Naive thymus-derived CD4-positive, alpha-beta T cell (primary cell): Measurements from ENCODE around the gene FCRL4. TPM values are rescaled to one million over a fixed set of nuclear protein-coding genes. Genes with fewer than 3 reads are reported as not detected.
A peak's percentile ranks its signal among the peaks of the same experiment; 100 is the strongest.

Experiments
- ATAC-seq: fragments of 150-1000 bp; cut with Tn5 transposase; 2 replicates; pipeline ENCODE4 v1.10.0; 2021; ENCODE audit warnings: mild to moderate bottlenecking, moderate library complexity
- CTCF ChIA-PET: fragments of 350-600 bp; sonication (Branson Sonifier 250); formaldehyde crosslinking; loops from one replicate; lab custom pipeline; 2021; ENCODE audit warnings: antibody characterized with exemption; lab: Charles Lee
- POLR2A ChIA-PET: fragments of 350-600 bp; sonication (Branson Sonifier 250); formaldehyde crosslinking; loops from one replicate; lab custom pipeline; 2021; ENCODE audit warnings: antibody characterized with exemption, inconsistent platforms; lab: Charles Lee
- DNase-seq, 9 donors: peaks; one replicate each; pipeline versions ENCODE4 v3.0.0 to v3.0.0-alpha.2; 2020 to 2022; ENCODE audit warnings: mixed read lengths in 1 of 9
- H3K27ac ChIP-seq: one replicate; pipeline ENCODE4 v1.7.0; 2013; ENCODE audit warnings: mild to moderate bottlenecking, low read depth, low read length, moderate library complexity
- H3K27me3 ChIP-seq, 2 donors: one replicate each; pipeline ENCODE4 v1.7.0; 2013; ENCODE audit warnings: low read length in 2 of 2, mild to moderate bottlenecking in 2 of 2, moderate library complexity in 2 of 2; ENCODE audit not compliant: control insufficient read depth in 2 of 2, insufficient read depth in 2 of 2
- H3K36me3 ChIP-seq, 3 experiments: 1 replicate in 2 of 3; 2 replicates in 1 of 3; pipeline ENCODE4 v1.7.0; 2013; ENCODE audit warnings: low read length in 3 of 3, mild to moderate bottlenecking in 3 of 3, moderate library complexity in 1 of 3; ENCODE audit not compliant: insufficient read depth in 3 of 3, control insufficient read depth in 2 of 3
- H3K4me1 ChIP-seq, 2 donors: one replicate each; pipeline ENCODE4 v1.7.0; 2013; ENCODE audit warnings: low read length in 2 of 2, mild to moderate bottlenecking in 2 of 2, moderate library complexity in 1 of 2; ENCODE audit not compliant: control insufficient read depth in 2 of 2, insufficient read depth in 2 of 2
- H3K4me3 ChIP-seq: 2 replicates; pipeline ENCODE4 v1.7.0; 2013; ENCODE audit warnings: mild to moderate bottlenecking, low read length
- H3K9me3 ChIP-seq, 3 experiments: 1 replicate in 2 of 3; 2 replicates in 1 of 3; pipeline ENCODE4 v1.7.0; 2013; ENCODE audit warnings: low read length in 3 of 3; ENCODE audit not compliant: control insufficient read depth in 2 of 3
- H3K27ac Mint-ChIP-seq, 9 donors: one replicate each; pipeline ENCODE4 v1.8.0; 2020 to 2022; ENCODE audit warnings: mixed read lengths in 9 of 9, mild to moderate bottlenecking in 8 of 9, moderate library complexity in 5 of 9, inconsistent platforms in 2 of 9
- H3K27me3 Mint-ChIP-seq, 5 donors: one replicate each; pipeline ENCODE4 v1.8.0; 2021 to 2022; ENCODE audit warnings: mixed read lengths in 5 of 5, mild to moderate bottlenecking in 1 of 5
- H3K36me3 Mint-ChIP-seq, 5 donors: one replicate each; pipeline ENCODE4 v1.8.0; 2020 to 2022; ENCODE audit warnings: mixed read lengths in 5 of 5, mild to moderate bottlenecking in 3 of 5, inconsistent platforms in 1 of 5
- H3K4me1 Mint-ChIP-seq, 7 donors: one replicate each; pipeline ENCODE4 v1.8.0; 2020 to 2022; ENCODE audit warnings: mixed read lengths in 7 of 7, mild to moderate bottlenecking in 3 of 7, inconsistent platforms in 1 of 7
- H3K4me3 Mint-ChIP-seq, 10 donors: one replicate each; pipeline ENCODE4 v1.8.0; 2020 to 2022; ENCODE audit warnings: mild to moderate bottlenecking in 10 of 10, mixed read lengths in 10 of 10, moderate library complexity in 6 of 10, inconsistent platforms in 2 of 10
- H3K9me3 Mint-ChIP-seq, 11 donors: one replicate each; pipeline ENCODE4 v1.8.0; 2020 to 2022; ENCODE audit warnings: mixed read lengths in 11 of 11, mild to moderate bottlenecking in 4 of 11, inconsistent platforms in 1 of 11, moderate library complexity in 1 of 11
- intact Hi-C, 2 donors: fragments of 100-400 bp; cut with micrococcal nuclease; formaldehyde crosslinking; loops; one replicate each; pipeline ENCODE4 v1.15.1; 2023
- polyA plus RNA-seq, 2 donors: library from polyadenylated mRNA; unstranded; fragments of 300-500 nt; fragmentation: Illumina TruSeq; gene quantifications; one replicate each; pipeline ENCODE4 v1.2.3, GENCODE V29; 2021
- total RNA-seq, 6 experiments: library from RNA in 5 of 6; stranded (reverse) in 5 of 6; gene quantifications; 1 replicate in 5 of 6; 2 replicates in 1 of 6; pipeline ENCODE4 v1.2.3 and lab custom pipeline; 2021 to 2026

Gene FCRL4
- total and polyA plus RNA-seq, 7 experiments from 2014 or later, result not detected

GRCh38 chr1:157624471-157624870 is 26.6 kb upstream of the FCRL4 start:
- H3K9me3 Mint-ChIP-seq, result peaks cover 0 to 2% (median 0%) of the 10 kb centered on the region in 11 donors
- peaks cover 0 to 2% (median 0%) of the 10 kb centered on the region in 7 donors for H3K4me1 Mint-ChIP-seq
- no peaks in the 10 kb centered on the region for H3K36me3 Mint-ChIP-seq
- H3K27me3 Mint-ChIP-seq, result peaks cover 16 to 37% (median 26%) of the 10 kb centered on the region in 5 donors
- ChIA-PET CTCF (no interaction called here), POLR2A (no interaction called here)
- DNase-seq, result no peak
- no peaks in the 10 kb centered on the region for H3K9me3 ChIP-seq
- no peaks in the 10 kb centered on the region for H3K27me3 ChIP-seq
- H3K27ac ChIP-seq, result no peak overlapping the region
- H3K4me3 ChIP-seq, result no peak overlapping the region
- no peaks in the 10 kb centered on the region for H3K36me3 ChIP-seq
- no peak for ATAC-seq
- no peak overlapping the region for H3K27ac Mint-ChIP-seq
- H3K4me1 ChIP-seq, result peaks cover 0 to 6% of the 10 kb centered on the region in 2 donors
- intact Hi-C loops, result no loop called here
- no peak overlapping the region for H3K4me3 Mint-ChIP-seq

- no peaks in the 10 kb centered on the region for H3K4me1 ChIP-seq
- H3K9me3 ChIP-seq, result no peaks in the 10 kb centered on the region
- no peak overlapping the region for H3K27ac ChIP-seq
- H3K4me3 Mint-ChIP-seq, result no peak overlapping the region
- no peak overlapping the region for H3K4me3 ChIP-seq
- intact Hi-C loops, result no loop called here
- no peaks in the 10 kb centered on the region for H3K36me3 ChIP-seq
- H3K36me3 Mint-ChIP-seq, result no peaks in the 10 kb centered on the region
- no peaks in the 10 kb centered on the region for H3K27me3 ChIP-seq
- ATAC-seq, result no peak
- ChIA-PET CTCF (no interaction called here), POLR2A (no interaction called here)
- H3K4me1 Mint-ChIP-seq, result no peaks in the 10 kb centered on the region
- H3K27ac Mint-ChIP-seq, result no peak overlapping the region
- H3K9me3 Mint-ChIP-seq, result peaks cover 0 to 2% (median 0%) of the 10 kb centered on the region in 11 donors
- DNase-seq, result no peak
- H3K27me3 Mint-ChIP-seq, result peaks cover 11 to 31% (median 24%) of the 10 kb centered on the region in 5 donors
These were observed 24.6 kb upstream of the FCRL4 start for GRCh38 chr1:157622471-157622870.

GRCh38 chr1:157618190-157618589 is 20.3 kb upstream of the FCRL4 start:
- ATAC-seq (no peak), DNase-seq (no peak)
- H3K4me3 ChIP-seq, result no peak overlapping the region
- no peak overlapping the region for H3K4me3 Mint-ChIP-seq
- no peaks in the 10 kb centered on the region for H3K4me1 ChIP-seq
- H3K27me3 ChIP-seq, result no peaks in the 10 kb centered on the region
- ChIA-PET POLR2A (no interaction called here), CTCF (no interaction called here)
- no peak overlapping the region for H3K27ac Mint-ChIP-seq
- no peaks in the 10 kb centered on the region for H3K4me1 Mint-ChIP-seq
- no peaks in the 10 kb centered on the region for H3K9me3 ChIP-seq
- peaks cover 0 to 9% (median 6%) of the 10 kb centered on the region in 5 donors for H3K27me3 Mint-ChIP-seq
- intact Hi-C loops, result no loop called here
- no peaks in the 10 kb centered on the region for H3K36me3 Mint-ChIP-seq
- H3K27ac ChIP-seq, result no peak overlapping the region
- H3K36me3 ChIP-seq, result no peaks in the 10 kb centered on the region
- H3K9me3 Mint-ChIP-seq, result no peaks in the 10 kb centered on the region

GRCh38 chr1:157600236-157600635 is 2.4 kb upstream of the FCRL4 start:
- Histone ChIP-seq H3K4me1 (no peaks in the 10 kb centered on the region), H3K4me3 (no peak overlapping the region), H3K36me3 (no peaks in the 10 kb centered on the region), H3K27me3 (no peaks in the 10 kb centered on the region), H3K9me3 (no peaks in the 10 kb centered on the region), H3K27ac (no peak overlapping the region)
- Mint-ChIP-seq H3K27me3 (peaks cover 10 to 49% (median 35%) of the 10 kb centered on the region in 5 donors), H3K27ac (no peak overlapping the region), H3K9me3 (peaks cover 0 to 4% (median 0%) of the 10 kb centered on the region in 11 donors), H3K4me3 (no peak overlapping the region), H3K36me3 (no peaks in the 10 kb centered on the region), H3K4me1 (peaks cover 0 to 5% (median 0%) of the 10 kb centered on the region in 7 donors)
- ChIA-PET POLR2A (no interaction called here), CTCF (interaction anchor here (0.7 kb wide), 1 partner anchor 1491 kb away, joined by 3 read pairs; no protein-coding TSS in a partner anchor)
- intact Hi-C loops, result no loop called here
- ATAC-seq (no peak), DNase-seq (no peak)

- Histone ChIP-seq H3K4me3 (no peak overlapping the region), H3K36me3 (no peaks in the 10 kb centered on the region), H3K27ac (no peak overlapping the region), H3K27me3 (no peaks in the 10 kb centered on the region), H3K4me1 (no peaks in the 10 kb centered on the region), H3K9me3 (no peaks in the 10 kb centered on the region)
- POLR2A ChIA-PET, result no interaction called here
- H3K4me1 Mint-ChIP-seq, result peaks cover 0 to 5% (median 0%) of the 10 kb centered on the region in 7 donors
- H3K9me3 Mint-ChIP-seq, result no peaks in the 10 kb centered on the region
- H3K27ac Mint-ChIP-seq, result no peak overlapping the region
- ATAC-seq, result no peak
- CTCF ChIA-PET, result interaction anchor here (1.4 kb wide), 1 partner anchor 10 kb away, joined by 4 read pairs; no protein-coding TSS in a partner anchor
- H3K36me3 Mint-ChIP-seq, result no peaks in the 10 kb centered on the region
- H3K4me3 Mint-ChIP-seq, result no peak overlapping the region
- H3K27me3 Mint-ChIP-seq, result peaks cover 6 to 22% (median 14%) of the 10 kb centered on the region in 5 donors
- intact Hi-C loops, result no loop called here
- DNase-seq, result no peak
These were observed 1.5 kb downstream of the FCRL4 start for GRCh38 chr1:157596384-157596783.

GRCh38 chr1:157595356-157595755 is 2.5 kb downstream of the FCRL4 start:
- Mint-ChIP-seq H3K36me3 (no peaks in the 10 kb centered on the region), H3K9me3 (peaks cover 0 to 2% (median 0%) of the 10 kb centered on the region in 11 donors), H3K27ac (no peak overlapping the region), H3K4me3 (no peak overlapping the region), H3K4me1 (peaks cover 0 to 5% (median 0%) of the 10 kb centered on the region in 7 donors), H3K27me3 (peaks cover 0 to 21% (median 15%) of the 10 kb centered on the region in 5 donors)
- peak; percentile 44 for ATAC-seq
- ChIA-PET CTCF (interaction anchor here (1.4 kb wide), 1 partner anchor 9 kb away, joined by 4 read pairs; no protein-coding TSS in a partner anchor), POLR2A (no interaction called here)
- intact Hi-C loops, result no loop called here
- Histone ChIP-seq H3K36me3 (no peaks in the 10 kb centered on the region), H3K4me3 (no peak overlapping the region), H3K9me3 (no peaks in the 10 kb centered on the region), H3K4me1 (no peaks in the 10 kb centered on the region), H3K27me3 (no peaks in the 10 kb centered on the region), H3K27ac (no peak overlapping the region)
- no peak for DNase-seq

GRCh38 chr1:157585984-157586383 is 11.9 kb downstream of the FCRL4 start:
- no peak overlapping the region for H3K4me3 Mint-ChIP-seq
- peaks cover 0 to 15% (median 0%) of the 10 kb centered on the region in 11 donors for H3K9me3 Mint-ChIP-seq
- POLR2A ChIA-PET, result no interaction called here
- peaks cover 2 to 41% (median 23%) of the 10 kb centered on the region in 5 donors for H3K27me3 Mint-ChIP-seq
- intact Hi-C loops, result no loop called here
- DNase-seq, result no peak
- no peaks in the 10 kb centered on the region for H3K4me1 ChIP-seq
- H3K4me1 Mint-ChIP-seq, result no peaks in the 10 kb centered on the region
- CTCF ChIA-PET, result interaction anchor here (1.6 kb wide), 1 partner anchor 10 kb away, joined by 4 read pairs; no protein-coding TSS in a partner anchor
- H3K27ac Mint-ChIP-seq, result no peak overlapping the region
- peaks cover 0 to 4% (median 0%) of the 10 kb centered on the region in 3 experiments for H3K9me3 ChIP-seq
- peak; percentile 44 for ATAC-seq
- no peaks in the 10 kb centered on the region for H3K36me3 Mint-ChIP-seq
- H3K27ac ChIP-seq, result no peak overlapping the region
- no peak overlapping the region for H3K4me3 ChIP-seq
- H3K36me3 ChIP-seq, result no peaks in the 10 kb centered on the region
- no peaks in the 10 kb centered on the region for H3K27me3 ChIP-seq
